ENCODE data around the gene TNFRSF19. TPM values are rescaled to one million over a fixed set of nuclear protein-coding genes. Genes with fewer than 3 reads are reported as not detected.

Gene TNFRSF19
- total RNA-seq, 3 donors from 2014 or later (not counting 1 experiment from before 2014, with no cell fraction given): 0.07 to 0.60 (median 0.36) TPM

GRCh38 chr13:23541221-23541824 is 28.9 kb upstream of the TNFRSF19 start:
- ATAC-seq (no peak), DNase-seq (no peak)
- Mint-ChIP-seq H3K9me3 (no peaks in the 10 kb centered on the region), H3K4me1 (no peaks in the 10 kb centered on the region), H3K36me3 (no peaks in the 10 kb centered on the region), H3K27me3 (ENCODE audit: low read depth in 2 of 2) (peaks cover 14 to 45% of the 10 kb centered on the region in 2 donors), H3K4me3 (no peak overlapping the region), H3K27ac (no peak overlapping the region)
- Histone ChIP-seq H3K36me3 (ENCODE audit: control insufficient read depth, insufficient read depth, low read length) (no peaks in the 10 kb centered on the region), H3K27ac (ENCODE audit: low read length) (no peak overlapping the region), H3K4me3 (ENCODE audit: low read length) (no peak overlapping the region), H3K9me3 (ENCODE audit: control insufficient read depth, insufficient read depth, low read length) (no peaks in the 10 kb centered on the region), H3K4me1 (ENCODE audit: control insufficient read depth, insufficient read depth, low read length) (no peaks in the 10 kb centered on the region), H3K27me3 (ENCODE audit: control insufficient read depth, insufficient read depth, low read length) (no peaks in the 10 kb centered on the region)
- 95% methylated on average over 2 of the region's 4 CpGs for WGBS (ENCODE audit: insufficient coverage)
- TF ChIP-seq, protein P1, sequence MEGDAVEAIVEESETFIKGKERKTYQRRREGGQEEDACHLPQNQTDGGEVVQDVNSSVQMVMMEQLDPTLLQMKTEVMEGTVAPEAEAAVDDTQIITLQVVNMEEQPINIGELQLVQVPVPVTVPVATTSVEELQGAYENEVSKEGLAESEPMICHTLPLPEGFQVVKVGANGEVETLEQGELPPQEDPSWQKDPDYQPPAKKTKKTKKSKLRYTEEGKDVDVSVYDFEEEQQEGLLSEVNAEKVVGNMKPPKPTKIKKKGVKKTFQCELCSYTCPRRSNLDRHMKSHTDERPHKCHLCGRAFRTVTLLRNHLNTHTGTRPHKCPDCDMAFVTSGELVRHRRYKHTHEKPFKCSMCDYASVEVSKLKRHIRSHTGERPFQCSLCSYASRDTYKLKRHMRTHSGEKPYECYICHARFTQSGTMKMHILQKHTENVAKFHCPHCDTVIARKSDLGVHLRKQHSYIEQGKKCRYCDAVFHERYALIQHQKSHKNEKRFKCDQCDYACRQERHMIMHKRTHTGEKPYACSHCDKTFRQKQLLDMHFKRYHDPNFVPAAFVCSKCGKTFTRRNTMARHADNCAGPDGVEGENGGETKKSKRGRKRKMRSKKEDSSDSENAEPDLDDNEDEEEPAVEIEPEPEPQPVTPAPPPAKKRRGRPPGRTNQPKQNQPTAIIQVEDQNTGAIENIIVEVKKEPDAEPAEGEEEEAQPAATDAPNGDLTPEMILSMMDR (IDR thresholded peaks at IDR 0.05): no peak
- intact Hi-C loops (cut with micrococcal nuclease): no loop called here

GRCh38 chr13:23544668-23545067 is 25.5 kb upstream of the TNFRSF19 start:
- DNase-seq (no peak), ATAC-seq (peak in 1 of 3 donors; percentile 21)
- no peaks in the 10 kb centered on the region for H3K36me3 ChIP-seq (ENCODE audit: control insufficient read depth, insufficient read depth, low read length)
- TF ChIP-seq, protein P1 (IDR thresholded peaks at IDR 0.05): no peak
- Mint-ChIP-seq H3K27ac (no peak overlapping the region), H3K9me3 (no peaks in the 10 kb centered on the region), H3K36me3 (no peaks in the 10 kb centered on the region), H3K4me3 (no peak overlapping the region), H3K27me3 (ENCODE audit: low read depth in 2 of 2) (peaks cover 15 to 52% of the 10 kb centered on the region in 2 donors), H3K4me1 (no peaks in the 10 kb centered on the region)
- no peaks in the 10 kb centered on the region for H3K9me3 ChIP-seq (ENCODE audit: control insufficient read depth, insufficient read depth, low read length)
- peaks cover 8% of the 10 kb centered on the region for H3K27me3 ChIP-seq (ENCODE audit: control insufficient read depth, insufficient read depth, low read length)
- intact Hi-C loops (cut with micrococcal nuclease): no loop called here
- no peak overlapping the region for H3K4me3 ChIP-seq (ENCODE audit: low read length)
- H3K27ac ChIP-seq (ENCODE audit: low read length): no peak overlapping the region
- no peaks in the 10 kb centered on the region for H3K4me1 ChIP-seq (ENCODE audit: control insufficient read depth, insufficient read depth, low read length)
- 87% methylated on average over 4 of the region's 4 CpGs for WGBS (ENCODE audit: insufficient coverage)

DNA sequence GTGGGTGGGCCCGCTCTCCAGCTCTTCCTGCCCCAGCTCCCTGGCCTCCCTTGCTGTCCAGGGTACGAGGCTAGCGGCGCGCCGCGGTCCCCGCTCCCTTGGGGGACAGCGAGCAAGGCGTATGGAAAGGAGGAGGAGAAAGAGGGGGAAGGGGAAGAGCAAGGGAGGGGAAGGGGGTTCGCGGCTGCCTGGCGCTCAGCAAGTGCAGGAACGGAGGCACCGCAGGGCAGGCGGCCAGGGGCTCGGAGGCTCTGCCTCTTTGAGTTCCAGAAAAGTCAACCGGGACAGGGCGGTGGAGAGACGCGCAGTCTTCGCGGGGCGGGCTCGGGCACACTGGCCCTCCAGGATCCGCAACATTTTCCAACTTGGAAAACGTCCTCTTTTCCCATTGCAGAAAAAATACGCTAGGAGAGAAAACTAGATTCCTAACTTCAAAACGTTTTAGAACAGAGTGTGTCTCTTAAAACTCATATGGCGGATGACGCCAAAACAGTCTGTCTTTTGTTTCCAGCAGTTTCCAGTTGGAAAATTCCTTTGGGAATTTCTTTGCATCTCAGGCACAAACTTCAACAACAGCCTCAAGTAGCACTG is 23.1 kb upstream of the TNFRSF19 start:
- Mint-ChIP-seq H3K27me3 (ENCODE audit: low read depth in 2 of 2) (peaks cover 11 to 36% of the 10 kb centered on the region in 2 donors), H3K4me3 (no peak overlapping the region), H3K9me3 (no peaks in the 10 kb centered on the region), H3K27ac (no peak overlapping the region), H3K4me1 (no peaks in the 10 kb centered on the region), H3K36me3 (no peaks in the 10 kb centered on the region)
- Histone ChIP-seq H3K27ac (ENCODE audit: low read length) (no peak overlapping the region), H3K27me3 (ENCODE audit: control insufficient read depth, insufficient read depth, low read length) (peaks cover 8% of the 10 kb centered on the region), H3K4me1 (ENCODE audit: control insufficient read depth, insufficient read depth, low read length) (no peaks in the 10 kb centered on the region), H3K9me3 (ENCODE audit: control insufficient read depth, insufficient read depth, low read length) (no peaks in the 10 kb centered on the region), H3K36me3 (ENCODE audit: control insufficient read depth, insufficient read depth, low read length) (no peaks in the 10 kb centered on the region), H3K4me3 (ENCODE audit: low read length) (no peak overlapping the region)
- intact Hi-C loops (cut with micrococcal nuclease): no loop called here
- DNase-seq: no peak
- 14% methylated on average over 31 of the region's 31 CpGs for WGBS (ENCODE audit: insufficient coverage)
- no peak for ATAC-seq
- TF ChIP-seq, protein P1 (IDR thresholded peaks at IDR 0.05): no peak

GRCh38 chr13:23549724-23550123 is 20.5 kb upstream of the TNFRSF19 start:
- no peak overlapping the region for H3K27ac Mint-ChIP-seq
- no peaks in the 10 kb centered on the region for H3K36me3 Mint-ChIP-seq
- intact Hi-C loops (cut with micrococcal nuclease): no loop called here
- Histone ChIP-seq H3K9me3 (ENCODE audit: control insufficient read depth, insufficient read depth, low read length) (no peaks in the 10 kb centered on the region), H3K36me3 (ENCODE audit: control insufficient read depth, insufficient read depth, low read length) (no peaks in the 10 kb centered on the region), H3K4me1 (ENCODE audit: control insufficient read depth, insufficient read depth, low read length) (no peaks in the 10 kb centered on the region), H3K27me3 (ENCODE audit: control insufficient read depth, insufficient read depth, low read length) (peaks cover 8% of the 10 kb centered on the region), H3K27ac (ENCODE audit: low read length) (no peak overlapping the region), H3K4me3 (ENCODE audit: low read length) (no peak overlapping the region)
- no peak overlapping the region for H3K4me3 Mint-ChIP-seq
- no peak for DNase-seq
- TF ChIP-seq, protein P1 (IDR thresholded peaks at IDR 0.05): no peak
- ATAC-seq: no peak
- no peaks in the 10 kb centered on the region for H3K9me3 Mint-ChIP-seq
- H3K27me3 Mint-ChIP-seq (ENCODE audit: low read depth in 2 of 2): peaks cover 8 to 31% of the 10 kb centered on the region in 2 donors
- no peaks in the 10 kb centered on the region for H3K4me1 Mint-ChIP-seq
